Measurements from ENCODE around the gene GALNTL6.

DNA sequence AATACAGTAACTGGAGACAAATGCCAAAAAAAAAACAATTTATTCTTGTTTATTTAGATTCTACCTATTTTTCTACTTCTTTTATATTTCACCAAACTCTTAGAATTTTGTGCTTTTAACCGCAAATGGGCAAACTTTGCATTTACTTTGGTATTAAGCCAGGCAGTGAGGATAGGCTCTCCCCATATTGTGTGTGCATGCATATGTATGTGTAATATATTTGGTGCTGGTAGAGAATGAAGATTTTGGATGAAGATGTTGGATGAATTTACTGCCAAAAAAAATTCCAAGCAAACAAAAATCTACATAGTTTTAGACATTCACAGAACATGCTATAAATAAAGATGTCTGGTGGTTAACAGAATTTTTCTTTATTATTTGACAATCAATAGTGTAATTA lies 30.3 kb downstream of the GALNTL6 start:
- TF ChIP-seq, protein P1, sequence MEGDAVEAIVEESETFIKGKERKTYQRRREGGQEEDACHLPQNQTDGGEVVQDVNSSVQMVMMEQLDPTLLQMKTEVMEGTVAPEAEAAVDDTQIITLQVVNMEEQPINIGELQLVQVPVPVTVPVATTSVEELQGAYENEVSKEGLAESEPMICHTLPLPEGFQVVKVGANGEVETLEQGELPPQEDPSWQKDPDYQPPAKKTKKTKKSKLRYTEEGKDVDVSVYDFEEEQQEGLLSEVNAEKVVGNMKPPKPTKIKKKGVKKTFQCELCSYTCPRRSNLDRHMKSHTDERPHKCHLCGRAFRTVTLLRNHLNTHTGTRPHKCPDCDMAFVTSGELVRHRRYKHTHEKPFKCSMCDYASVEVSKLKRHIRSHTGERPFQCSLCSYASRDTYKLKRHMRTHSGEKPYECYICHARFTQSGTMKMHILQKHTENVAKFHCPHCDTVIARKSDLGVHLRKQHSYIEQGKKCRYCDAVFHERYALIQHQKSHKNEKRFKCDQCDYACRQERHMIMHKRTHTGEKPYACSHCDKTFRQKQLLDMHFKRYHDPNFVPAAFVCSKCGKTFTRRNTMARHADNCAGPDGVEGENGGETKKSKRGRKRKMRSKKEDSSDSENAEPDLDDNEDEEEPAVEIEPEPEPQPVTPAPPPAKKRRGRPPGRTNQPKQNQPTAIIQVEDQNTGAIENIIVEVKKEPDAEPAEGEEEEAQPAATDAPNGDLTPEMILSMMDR (IDR thresholded peaks at IDR 0.05; ENCODE audit: extremely low read depth in 1 of 2, insufficient read depth in 1 of 2, low read depth in 1 of 2, low read length in 2 of 2): no peak
- TF ChIP-seq EZH2 (IDR thresholded peaks at IDR 0.05; ENCODE audit: borderline replicate concordance, low read depth, low read length, severe bottlenecking) (no peak), POLR2A (IDR thresholded peaks at IDR 0.05; ENCODE audit: low read depth, low read length) (no peak), MYC (IDR thresholded peaks at IDR 0.05; ENCODE audit: low read depth, low read length) (no peak), POLR2AphosphoS5 (IDR thresholded peaks at IDR 0.05; ENCODE audit: insufficient read depth, low read depth, low read length) (no peak), JUN (IDR thresholded peaks at IDR 0.05; ENCODE audit: borderline replicate concordance, insufficient read depth, insufficient read length, low read depth) (no peak)
- TF ChIP-seq, protein P2, sequence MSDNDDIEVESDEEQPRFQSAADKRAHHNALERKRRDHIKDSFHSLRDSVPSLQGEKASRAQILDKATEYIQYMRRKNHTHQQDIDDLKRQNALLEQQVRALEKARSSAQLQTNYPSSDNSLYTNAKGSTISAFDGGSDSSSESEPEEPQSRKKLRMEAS (IDR thresholded peaks at IDR 0.05; ENCODE audit: insufficient read depth, insufficient read length): no peak

Measured in endothelial cell of umbilical vein (primary cell).